Hepatocyte (in vitro differentiated cells): Measurements from ENCODE around the gene RPL11. TPM values are rescaled to one million over a fixed set of nuclear protein-coding genes. Genes with fewer than 3 reads are reported as not detected.
"Not testable (repeated sequence)": the region's sequence is repeated elsewhere in the genome, so short reads cannot be mapped to it uniquely, and the experiment has no call there.

Experiments
- DNase-seq: peaks from one replicate; pipeline ENCODE4 v3.0.0-alpha.2; 2016; ENCODE audit warnings: low spot score
- H2AFZ ChIP-seq: fragments of 200-600 bp; sonication (generic); 2 replicates; pipeline ENCODE4 v1.6.0; 2016; ENCODE audit warnings: antibody characterized with exemption, mild to moderate bottlenecking
- H3K27ac ChIP-seq: fragments of 200-600 bp; sonication (generic); 2 replicates; pipeline ENCODE4 v1.5.1; 2016; ENCODE audit warnings: mild to moderate bottlenecking
- H3K27me3 ChIP-seq: fragments of 200-600 bp; sonication (generic); 2 replicates; pipeline ENCODE4 v1.6.1; 2016
- H3K36me3 ChIP-seq: fragments of 200-600 bp; sonication (generic); replicated peaks from 2 replicates; pipeline ENCODE4 v1.5.1; 2016; ENCODE audit warnings: low read depth; ENCODE audit not compliant: insufficient read depth
- H3K4me1 ChIP-seq: fragments of 200-600 bp; sonication (generic); 2 replicates; pipeline ENCODE4 v1.5.1; 2016; ENCODE audit warnings: mild to moderate bottlenecking, moderate library complexity; ENCODE audit not compliant: insufficient read depth
- H3K4me2 ChIP-seq: fragments of 200-600 bp; sonication (generic); 2 replicates; pipeline ENCODE4 v1.6.0; 2016
- H3K4me3 ChIP-seq: fragments of 200-600 bp; sonication (generic); 2 replicates; pipeline ENCODE4 v1.5.1; 2016; ENCODE audit warnings: mild to moderate bottlenecking
- H3K79me2 ChIP-seq: fragments of 200-600 bp; sonication (generic); 2 replicates; pipeline ENCODE4 v1.6.0; 2017; ENCODE audit warnings: mild to moderate bottlenecking
- H3K9me2 ChIP-seq: fragments of 200-600 bp; sonication (generic); replicated peaks from 2 replicates; pipeline ENCODE4 v1.6.0; 2017; ENCODE audit warnings: mild to moderate bottlenecking; ENCODE audit not compliant: insufficient read depth
- H3K9me3 ChIP-seq: fragments of 200-600 bp; sonication (generic); 2 replicates; pipeline ENCODE4 v1.5.1; 2016; ENCODE audit warnings: low read depth, mild to moderate bottlenecking
- H4K20me1 ChIP-seq: fragments of 200-600 bp; sonication (generic); 2 replicates; pipeline ENCODE4 v1.6.0; 2016; ENCODE audit warnings: mild to moderate bottlenecking; ENCODE audit not compliant: insufficient read depth, poor library complexity, severe bottlenecking
- EZH2 ChIP-seq: fragments of 200-600 bp; sonication (generic); IDR thresholded peaks from 2 replicates; pipeline ENCODE4 v1.6.1; 2016; ENCODE audit warnings: antibody characterized with exemption, mild to moderate bottlenecking, borderline replicate concordance
- EZH2phosphoT487 ChIP-seq: fragments of 200-600 bp; sonication (generic); IDR thresholded peaks from one replicate; pipeline ENCODE4 v1.6.1; 2018; ENCODE audit warnings: antibody characterized with exemption, mild to moderate bottlenecking, low read depth, moderate library complexity; ENCODE audit not compliant: unreplicated experiment, severe bottlenecking
- WGBS: methylation state at CpG from one replicate; pipeline ENCODE4 v1.1.6; 2016; ENCODE audit warnings: low lambda C conversion rate; ENCODE audit errors: missing lambda C conversion rate; 5-methylcytosine and 5-hydroxymethylcytosine counted together
- polyA plus RNA-seq: library from polyadenylated mRNA; unstranded; fragments of >200 nt; fragmentation: Nextera tagmentation; extraction: Ambion mirVana; gene quantifications from 2 replicates; pipeline ENCODE4 v1.2.1, GENCODE V29; 2016
- total RNA-seq: library from RNA; depleted of rRNA; stranded (reverse); fragments of >200 nt; gene quantifications from 2 replicates; pipeline ENCODE4 v1.2.3, GENCODE V29; 2014
- TF ChIP-seq, protein P1 (sequence below): fragments of 200-600 bp; sonication (generic); IDR thresholded peaks from 2 replicates; pipeline ENCODE4 v1.5.1; 2016; ENCODE audit warnings: antibody characterized with exemption, mild to moderate bottlenecking; ENCODE audit not compliant: poor library complexity

The RPL11 gene
- total and polyA plus RNA-seq, 2 experiments from 2014 or later: 526 to 862 TPM

- Histone ChIP-seq H3K4me1 (no peaks in the 10 kb centered on the region), H3K36me3 (no peaks in the 10 kb centered on the region), H2AFZ (no peak overlapping the region), H3K27me3 (peaks cover 9% of the 10 kb centered on the region), H3K9me2 (no peaks in the 10 kb centered on the region), H3K9me3 (no peaks in the 10 kb centered on the region), H3K4me2 (no peak overlapping the region), H3K27ac (no peak overlapping the region), H3K79me2 (no peaks in the 10 kb centered on the region), H3K4me3 (no peak overlapping the region), H4K20me1 (no peaks in the 10 kb centered on the region)
- DNase-seq: no peak
- no peak for TF ChIP-seq EZH2
- TF ChIP-seq EZH2phosphoT487: no peak
- TF ChIP-seq, protein P1, sequence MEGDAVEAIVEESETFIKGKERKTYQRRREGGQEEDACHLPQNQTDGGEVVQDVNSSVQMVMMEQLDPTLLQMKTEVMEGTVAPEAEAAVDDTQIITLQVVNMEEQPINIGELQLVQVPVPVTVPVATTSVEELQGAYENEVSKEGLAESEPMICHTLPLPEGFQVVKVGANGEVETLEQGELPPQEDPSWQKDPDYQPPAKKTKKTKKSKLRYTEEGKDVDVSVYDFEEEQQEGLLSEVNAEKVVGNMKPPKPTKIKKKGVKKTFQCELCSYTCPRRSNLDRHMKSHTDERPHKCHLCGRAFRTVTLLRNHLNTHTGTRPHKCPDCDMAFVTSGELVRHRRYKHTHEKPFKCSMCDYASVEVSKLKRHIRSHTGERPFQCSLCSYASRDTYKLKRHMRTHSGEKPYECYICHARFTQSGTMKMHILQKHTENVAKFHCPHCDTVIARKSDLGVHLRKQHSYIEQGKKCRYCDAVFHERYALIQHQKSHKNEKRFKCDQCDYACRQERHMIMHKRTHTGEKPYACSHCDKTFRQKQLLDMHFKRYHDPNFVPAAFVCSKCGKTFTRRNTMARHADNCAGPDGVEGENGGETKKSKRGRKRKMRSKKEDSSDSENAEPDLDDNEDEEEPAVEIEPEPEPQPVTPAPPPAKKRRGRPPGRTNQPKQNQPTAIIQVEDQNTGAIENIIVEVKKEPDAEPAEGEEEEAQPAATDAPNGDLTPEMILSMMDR: no peak
- 82% methylated on average over 4 of the region's 4 CpGs for WGBS
These were observed 11.8 kb upstream of the RPL11 start for GRCh38 chr1:23679815-23680214.

GRCh38 chr1:23682946-23683345 is 8.7 kb upstream of the RPL11 start:
- Histone ChIP-seq H3K9me3 (no peaks in the 10 kb centered on the region), H3K4me3 (no peak overlapping the region), H2AFZ (no peak overlapping the region), H3K27me3 (peaks cover 9% of the 10 kb centered on the region), H3K27ac (no peak overlapping the region), H3K79me2 (no peaks in the 10 kb centered on the region), H3K4me2 (no peak overlapping the region), H3K4me1 (no peaks in the 10 kb centered on the region), H3K36me3 (no peaks in the 10 kb centered on the region), H3K9me2 (no peaks in the 10 kb centered on the region), H4K20me1 (no peaks in the 10 kb centered on the region)
- DNase-seq: no peak
- TF ChIP-seq EZH2 (no peak), EZH2phosphoT487 (no peak)
- TF ChIP-seq, protein P1: no peak

DNA sequence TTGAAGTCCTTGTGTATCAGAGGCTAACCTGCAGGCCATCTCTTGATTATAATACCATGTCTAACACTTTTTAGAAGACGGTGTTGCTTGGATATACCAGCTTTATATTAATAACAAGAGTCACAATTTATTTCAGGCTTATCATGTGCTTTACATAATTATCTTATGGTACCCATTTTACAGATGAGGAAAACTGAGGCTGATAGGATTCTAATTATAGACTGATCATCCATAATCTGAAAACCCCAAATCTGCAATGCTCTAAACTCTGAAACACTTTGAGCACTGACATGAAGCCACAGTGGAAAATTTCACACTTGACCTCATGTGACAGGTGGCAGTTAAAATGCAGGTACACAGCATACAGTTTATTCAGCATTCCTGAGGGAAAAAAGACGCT is 7.2 kb upstream of the RPL11 start:
- Histone ChIP-seq H3K9me2 (no peaks in the 10 kb centered on the region), H3K27ac (no peak overlapping the region), H3K4me2 (no peak overlapping the region), H3K36me3 (no peaks in the 10 kb centered on the region), H3K79me2 (no peaks in the 10 kb centered on the region), H3K4me1 (no peaks in the 10 kb centered on the region), H3K27me3 (no peaks in the 10 kb centered on the region), H3K4me3 (no peak overlapping the region), H2AFZ (no peak overlapping the region), H4K20me1 (no peaks in the 10 kb centered on the region), H3K9me3 (no peaks in the 10 kb centered on the region)
- DNase-seq: no peak
- TF ChIP-seq EZH2phosphoT487: no peak
- no peak for TF ChIP-seq EZH2
- TF ChIP-seq, protein P1: no peak
- WGBS: 70% methylated on average over 2 of the region's 2 CpGs

GRCh38 chr1:23685197-23685596 is 6.4 kb upstream of the RPL11 start:
- not testable (repeated sequence) for DNase-seq, H3K27ac ChIP-seq, H4K20me1 ChIP-seq, H3K9me3 ChIP-seq, H3K79me2 ChIP-seq, H3K4me2 ChIP-seq, H3K4me1 ChIP-seq, H3K4me3 ChIP-seq, H3K36me3 ChIP-seq, H3K27me3 ChIP-seq, H2AFZ ChIP-seq, H3K9me2 ChIP-seq
- WGBS: 74% methylated on average over 7 of the region's 7 CpGs

- H3K9me2 ChIP-seq, H2AFZ ChIP-seq, H3K36me3 ChIP-seq, H3K27ac ChIP-seq, H3K27me3 ChIP-seq, H3K4me3 ChIP-seq, DNase-seq, H4K20me1 ChIP-seq, H3K4me1 ChIP-seq, H3K9me3 ChIP-seq, H3K4me2 ChIP-seq: not testable (repeated sequence)
- peaks cover 10% of the 10 kb centered on the region for H3K79me2 ChIP-seq
- WGBS: 69% methylated on average over 3 of the region's 3 CpGs
These were observed 3.9 kb upstream of the RPL11 start for GRCh38 chr1:23687680-23688079.

GRCh38 chr1:23688281-23688680 is 3.3 kb upstream of the RPL11 start:
- not testable (repeated sequence) for DNase-seq

More at GRCh38 chr1:23688281-23688680, 3.3 kb upstream of the RPL11 start:
- 98% methylated on average over 13 of the region's 33 CpGs for WGBS
- not testable (repeated sequence) for H3K9me2 ChIP-seq, H3K27ac ChIP-seq, H3K27me3 ChIP-seq, H3K4me3 ChIP-seq, H3K36me3 ChIP-seq, H3K4me1 ChIP-seq, H3K9me3 ChIP-seq, H2AFZ ChIP-seq, H3K4me2 ChIP-seq
- Histone ChIP-seq H4K20me1 (peaks cover 11% of the 10 kb centered on the region), H3K79me2 (peaks cover 16% of the 10 kb centered on the region)
